Measurements from ENCODE around the gene GLIS2.

Gene GLIS2

GRCh38 chr16:4338125-4338582 lies 22.3 kb downstream of the GLIS2 start:
- TF ChIP-seq REST (IDR thresholded peaks at IDR 0.05; ENCODE audit: insufficient read depth in 1 of 2, low read depth in 2 of 2, low read length in 2 of 2) (no peak), FOXP2 (optimal IDR thresholded peaks at IDR 0.05; ENCODE audit: borderline replicate concordance, extremely low read depth, extremely low read length, insufficient read depth) (no peak), TAF1 (IDR thresholded peaks at IDR 0.05; ENCODE audit: borderline replicate concordance, insufficient read depth, low read length) (no peak), SIN3A (IDR thresholded peaks at IDR 0.05; ENCODE audit: borderline replicate concordance, insufficient read depth, low read length) (no peak), POLR2AphosphoS5 (IDR thresholded peaks at IDR 0.05; ENCODE audit: low read depth, low read length) (no peak)

DNA sequence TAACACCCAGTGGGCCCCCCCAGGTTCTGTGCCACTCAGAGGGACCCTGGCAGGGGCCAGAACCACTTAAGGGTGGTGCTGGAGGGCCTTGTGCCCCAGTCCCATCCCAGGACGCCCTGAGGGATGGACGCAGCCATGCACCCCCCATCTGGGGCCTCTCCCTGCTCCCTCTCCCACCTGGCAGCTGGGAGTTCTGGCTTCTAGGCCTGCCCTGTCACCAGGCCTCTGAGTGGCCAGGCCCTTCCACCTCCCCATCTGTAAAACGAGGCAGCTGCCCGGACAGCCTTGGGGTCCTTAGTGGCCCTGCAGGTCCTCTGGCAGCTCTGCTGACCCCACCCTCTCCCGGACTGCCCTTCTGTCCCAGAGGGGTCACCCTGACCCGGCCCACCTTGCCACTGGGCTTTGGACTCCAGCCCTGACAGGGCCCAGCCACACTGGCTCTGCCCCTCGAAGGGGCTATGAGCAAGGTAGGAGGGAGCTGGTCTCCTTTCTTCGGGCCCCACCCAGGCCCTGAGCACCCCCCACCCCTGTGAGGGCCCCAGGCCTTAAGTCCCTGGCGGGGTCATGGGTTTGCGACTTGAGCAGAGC lies 22.9 kb downstream of the GLIS2 start:
- no peak for TF ChIP-seq TAF1 (IDR thresholded peaks at IDR 0.05; ENCODE audit: borderline replicate concordance, insufficient read depth, low read length)
- TF ChIP-seq REST (IDR thresholded peaks at IDR 0.05; ENCODE audit: insufficient read depth in 1 of 2, low read depth in 2 of 2, low read length in 2 of 2) = no peak
- TF ChIP-seq POLR2AphosphoS5 (IDR thresholded peaks at IDR 0.05; ENCODE audit: low read depth, low read length) = no peak
- TF ChIP-seq FOXP2 (optimal IDR thresholded peaks at IDR 0.05; ENCODE audit: borderline replicate concordance, extremely low read depth, extremely low read length, insufficient read depth) = no peak
- no peak for TF ChIP-seq SIN3A (IDR thresholded peaks at IDR 0.05; ENCODE audit: borderline replicate concordance, insufficient read depth, low read length)

DNA sequence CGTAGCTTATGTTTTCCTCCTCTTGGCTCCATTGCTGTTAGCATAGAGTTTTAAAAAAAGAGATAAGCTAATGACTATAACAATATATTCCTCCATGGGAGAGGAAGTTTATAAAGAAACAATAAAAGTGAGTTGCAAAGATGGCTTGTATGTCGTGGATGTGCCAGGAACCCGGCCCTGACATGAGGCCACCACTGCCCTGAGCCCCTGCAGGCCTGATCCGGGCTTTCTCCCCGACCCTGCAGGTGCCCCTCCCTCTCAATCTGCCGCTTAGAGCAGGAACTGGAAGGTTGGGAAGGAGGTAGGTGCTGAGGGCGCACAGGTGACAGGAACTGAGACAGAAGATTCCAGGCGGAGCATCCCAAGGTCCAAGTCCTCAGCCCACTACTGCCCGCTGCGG lies 23.6 kb downstream of the GLIS2 start:
- TF ChIP-seq REST (IDR thresholded peaks at IDR 0.05; ENCODE audit: insufficient read depth in 1 of 2, low read depth in 2 of 2, low read length in 2 of 2) = no peak
- no peak for TF ChIP-seq SIN3A (IDR thresholded peaks at IDR 0.05; ENCODE audit: borderline replicate concordance, insufficient read depth, low read length)
- no peak for TF ChIP-seq FOXP2 (optimal IDR thresholded peaks at IDR 0.05; ENCODE audit: borderline replicate concordance, extremely low read depth, extremely low read length, insufficient read depth)
- no peak for TF ChIP-seq TAF1 (IDR thresholded peaks at IDR 0.05; ENCODE audit: borderline replicate concordance, insufficient read depth, low read length)

DNA sequence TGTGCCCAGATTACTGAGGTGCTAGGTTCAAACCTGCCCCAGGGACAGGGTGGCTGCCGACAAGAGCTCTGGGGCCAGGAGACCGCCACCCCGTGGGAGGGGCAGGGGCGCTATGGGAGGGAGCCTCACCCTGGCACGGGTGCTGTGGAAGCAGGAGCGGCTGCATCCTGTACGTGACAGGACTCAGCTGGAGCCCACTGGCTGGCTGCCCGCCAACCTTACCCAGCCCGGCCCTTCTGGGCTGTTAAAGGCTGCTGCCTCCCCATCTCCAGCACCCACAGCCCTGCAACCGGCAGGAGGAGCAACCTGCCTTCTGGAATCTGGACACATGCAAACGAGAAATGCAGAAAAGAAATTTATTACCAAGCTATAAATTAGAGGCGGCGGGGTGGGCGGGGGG lies 24.0 kb downstream of the GLIS2 start:
- TF ChIP-seq SIN3A (IDR thresholded peaks at IDR 0.05; ENCODE audit: borderline replicate concordance, insufficient read depth, low read length) (no peak), POLR2AphosphoS5 (IDR thresholded peaks at IDR 0.05; ENCODE audit: low read depth, low read length) (no peak), TAF1 (IDR thresholded peaks at IDR 0.05; ENCODE audit: borderline replicate concordance, insufficient read depth, low read length) (no peak), FOXP2 (optimal IDR thresholded peaks at IDR 0.05; ENCODE audit: borderline replicate concordance, extremely low read depth, extremely low read length, insufficient read depth) (no peak)

- TF ChIP-seq FOXP2 (optimal IDR thresholded peaks at IDR 0.05; ENCODE audit: borderline replicate concordance, extremely low read depth, extremely low read length, insufficient read depth) = no peak
- TF ChIP-seq TAF1 (IDR thresholded peaks at IDR 0.05; ENCODE audit: borderline replicate concordance, insufficient read depth, low read length) = no peak
- no peak for TF ChIP-seq SIN3A (IDR thresholded peaks at IDR 0.05; ENCODE audit: borderline replicate concordance, insufficient read depth, low read length)
- no peak for TF ChIP-seq POLR2AphosphoS5 (IDR thresholded peaks at IDR 0.05; ENCODE audit: low read depth, low read length)
- TF ChIP-seq REST (IDR thresholded peaks at IDR 0.05; ENCODE audit: insufficient read depth in 1 of 2, low read depth in 2 of 2, low read length in 2 of 2) = no peak
These were observed 24.6 kb downstream of the GLIS2 start for GRCh38 chr16:4340443-4340842.
